Effector memory CD4-positive, alpha-beta T cell (primary cell): ENCODE results near the gene DOC2B.

Experiments used
- DNase-seq, 3 donors: peaks; one replicate each; pipeline ENCODE4 v3.0.0-alpha.2; 2020
- H3K27ac ChIP-seq: 2 replicates; pipeline ENCODE4 v1.7.0; 2013; ENCODE audit warnings: mild to moderate bottlenecking, low read length, moderate library complexity; ENCODE audit not compliant: insufficient read depth, poor library complexity, severe bottlenecking
- H3K27me3 ChIP-seq: replicated peaks from 2 replicates; pipeline ENCODE4 v1.7.0; 2013; ENCODE audit warnings: mild to moderate bottlenecking, low read length; ENCODE audit not compliant: insufficient read depth, control insufficient read depth, poor library complexity, severe bottlenecking
- H3K36me3 ChIP-seq: 2 replicates; pipeline ENCODE4 v1.7.0; 2013; ENCODE audit warnings: mild to moderate bottlenecking, low read length, moderate library complexity; ENCODE audit not compliant: control insufficient read depth, insufficient read depth
- H3K4me1 ChIP-seq: 2 replicates; pipeline ENCODE4 v1.7.0; 2013; ENCODE audit warnings: low read length, mild to moderate bottlenecking; ENCODE audit not compliant: control insufficient read depth, insufficient read depth, poor library complexity, severe bottlenecking
- H3K4me3 ChIP-seq: 2 replicates; pipeline ENCODE4 v1.7.0; 2013; ENCODE audit warnings: low read length, low read depth, mild to moderate bottlenecking; ENCODE audit not compliant: insufficient read depth, poor library complexity, severe bottlenecking
- H3K9me3 ChIP-seq: 2 replicates; pipeline ENCODE4 v1.7.0; 2013; ENCODE audit warnings: mild to moderate bottlenecking, low read length, moderate library complexity; ENCODE audit not compliant: control insufficient read depth
- total RNA-seq, 3 donors: gene quantifications; one replicate each; lab custom pipeline; 2026; lab: John Stamatoyannopoulos, UW

Gene DOC2B
- 0.09 to 0.19 (median 0.17) reads per million in 3 donors for total RNA-seq

GRCh38 chr17:181245-182049 is at the start of gene DOC2B:
Gene DOC2B, minus strand, starts transcription at chr17:181650. Its CDS starts 171 bp downstream, at chr17:181479.
- Histone ChIP-seq H3K4me1 (no peaks in the 10 kb centered on the region), H3K27ac (no peak within 1 kb of the TSS), H3K27me3 (peaks cover 12% of the 10 kb centered on the region), H3K9me3 (no peaks in the 10 kb centered on the region), H3K36me3 (no peaks in the 10 kb centered on the region), H3K4me3 (no peak within 1 kb of the TSS)
- DNase-seq: no peak

GRCh38 chr17:230395-230770 is 48.9 kb upstream of the DOC2B start:
- H3K36me3 ChIP-seq: no peaks in the 10 kb centered on the region
- DNase-seq: no peak
- H3K27ac ChIP-seq: no peak overlapping the region
- H3K4me1 ChIP-seq: no peaks in the 10 kb centered on the region
- no peak overlapping the region for H3K4me3 ChIP-seq
- H3K27me3 ChIP-seq: no peaks in the 10 kb centered on the region
- H3K9me3 ChIP-seq: no peaks in the 10 kb centered on the region

GRCh38 chr17:229709-230394 is 48.4 kb upstream of the DOC2B start:
- H3K27ac ChIP-seq: no peak overlapping the region
- no peaks in the 10 kb centered on the region for H3K36me3 ChIP-seq
- DNase-seq: no peak
- no peaks in the 10 kb centered on the region for H3K4me1 ChIP-seq
- no peak overlapping the region for H3K4me3 ChIP-seq
- no peaks in the 10 kb centered on the region for H3K9me3 ChIP-seq
- H3K27me3 ChIP-seq: no peaks in the 10 kb centered on the region

- Histone ChIP-seq H3K4me3 (no peak overlapping the region), H3K27ac (no peak overlapping the region), H3K27me3 (no peaks in the 10 kb centered on the region), H3K4me1 (no peaks in the 10 kb centered on the region), H3K9me3 (no peaks in the 10 kb centered on the region), H3K36me3 (no peaks in the 10 kb centered on the region)
- no peak for DNase-seq
Observed at GRCh38 chr17:228951-229708, 47.7 kb upstream of the DOC2B start.

GRCh38 chr17:227946-228615 is 46.6 kb upstream of the DOC2B start:
- Histone ChIP-seq H3K36me3 (no peaks in the 10 kb centered on the region), H3K27me3 (no peaks in the 10 kb centered on the region), H3K27ac (no peak overlapping the region), H3K4me3 (no peak overlapping the region), H3K4me1 (no peaks in the 10 kb centered on the region), H3K9me3 (no peaks in the 10 kb centered on the region)
- no peak for DNase-seq

- no peaks in the 10 kb centered on the region for H3K27me3 ChIP-seq
- no peak overlapping the region for H3K4me3 ChIP-seq
- DNase-seq: no peak
- H3K27ac ChIP-seq: no peak overlapping the region
- no peaks in the 10 kb centered on the region for H3K9me3 ChIP-seq
- H3K36me3 ChIP-seq: no peaks in the 10 kb centered on the region
- H3K4me1 ChIP-seq: no peaks in the 10 kb centered on the region
Observed at GRCh38 chr17:227078-227945, 45.9 kb upstream of the DOC2B start.

GRCh38 chr17:226108-227077 is 44.9 kb upstream of the DOC2B start:
- Histone ChIP-seq H3K4me1 (no peaks in the 10 kb centered on the region), H3K27ac (no peak overlapping the region), H3K9me3 (no peaks in the 10 kb centered on the region), H3K27me3 (no peaks in the 10 kb centered on the region), H3K4me3 (no peak overlapping the region), H3K36me3 (no peaks in the 10 kb centered on the region)
- DNase-seq: no peak

- no peak for DNase-seq
- H3K36me3 ChIP-seq: no peaks in the 10 kb centered on the region
- H3K4me1 ChIP-seq: no peaks in the 10 kb centered on the region
- H3K27me3 ChIP-seq: no peaks in the 10 kb centered on the region
- H3K4me3 ChIP-seq: no peak overlapping the region
- no peaks in the 10 kb centered on the region for H3K9me3 ChIP-seq
- no peak overlapping the region for H3K27ac ChIP-seq
Observed at GRCh38 chr17:225551-225950, 44.1 kb upstream of the DOC2B start.
